GM06990 (cell line): ENCODE measurements around the gene AURKA.

ENCODE experiments used
- DNase-seq: peaks from one replicate; pipeline ENCODE4 v3.0.0-alpha.2; 2011; ENCODE audit not compliant: insufficient read length; ENCODE audit errors: extremely low read depth
- H3K27me3 ChIP-seq: replicated peaks from 2 replicates; pipeline ENCODE4 v1.6.0; 2011; ENCODE audit warnings: low read length; ENCODE audit not compliant: control insufficient read depth, insufficient read depth
- H3K36me3 ChIP-seq: 2 replicates; pipeline ENCODE4 v1.5.1; 2011; ENCODE audit warnings: low read length; ENCODE audit not compliant: control insufficient read depth, insufficient read depth
- H3K4me3 ChIP-seq: replicated peaks from 2 replicates; pipeline ENCODE4 v1.5.1; 2011; ENCODE audit warnings: low read depth, mild to moderate bottlenecking, control low read depth, low read length
- TF ChIP-seq, protein P1 (sequence below): IDR thresholded peaks from 2 replicates; pipeline ENCODE4 v1.5.1; 2011; ENCODE audit warnings: low read length, control low read depth, mild to moderate bottlenecking, inconsistent platforms; ENCODE audit not compliant: insufficient read depth, poor library complexity, severe bottlenecking

AURKA gene

DNA sequence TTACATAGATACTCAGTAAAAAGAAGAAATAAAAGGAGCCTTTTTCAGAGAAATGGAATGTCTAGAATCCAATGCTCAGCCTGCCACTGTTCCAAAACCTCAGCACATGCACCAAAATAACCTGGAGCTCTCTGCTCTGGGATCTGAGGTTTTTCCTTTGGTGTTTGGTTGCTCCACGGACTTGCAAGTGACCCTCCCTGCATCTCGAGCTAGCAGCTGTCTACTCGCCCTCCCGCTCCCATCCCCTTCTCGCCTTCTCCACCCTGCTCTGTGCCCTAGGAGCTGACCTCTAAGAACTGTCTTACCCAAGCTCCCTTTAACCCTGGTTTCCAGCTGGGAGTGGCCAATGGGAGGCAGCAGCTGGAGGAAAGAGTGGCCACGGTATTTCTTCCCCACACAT lies 68.4 kb downstream of the AURKA start:
- TF ChIP-seq, protein P1, sequence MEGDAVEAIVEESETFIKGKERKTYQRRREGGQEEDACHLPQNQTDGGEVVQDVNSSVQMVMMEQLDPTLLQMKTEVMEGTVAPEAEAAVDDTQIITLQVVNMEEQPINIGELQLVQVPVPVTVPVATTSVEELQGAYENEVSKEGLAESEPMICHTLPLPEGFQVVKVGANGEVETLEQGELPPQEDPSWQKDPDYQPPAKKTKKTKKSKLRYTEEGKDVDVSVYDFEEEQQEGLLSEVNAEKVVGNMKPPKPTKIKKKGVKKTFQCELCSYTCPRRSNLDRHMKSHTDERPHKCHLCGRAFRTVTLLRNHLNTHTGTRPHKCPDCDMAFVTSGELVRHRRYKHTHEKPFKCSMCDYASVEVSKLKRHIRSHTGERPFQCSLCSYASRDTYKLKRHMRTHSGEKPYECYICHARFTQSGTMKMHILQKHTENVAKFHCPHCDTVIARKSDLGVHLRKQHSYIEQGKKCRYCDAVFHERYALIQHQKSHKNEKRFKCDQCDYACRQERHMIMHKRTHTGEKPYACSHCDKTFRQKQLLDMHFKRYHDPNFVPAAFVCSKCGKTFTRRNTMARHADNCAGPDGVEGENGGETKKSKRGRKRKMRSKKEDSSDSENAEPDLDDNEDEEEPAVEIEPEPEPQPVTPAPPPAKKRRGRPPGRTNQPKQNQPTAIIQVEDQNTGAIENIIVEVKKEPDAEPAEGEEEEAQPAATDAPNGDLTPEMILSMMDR: no peak
- no peaks in the 10 kb centered on the region for H3K36me3 ChIP-seq
- no peaks in the 10 kb centered on the region for H3K27me3 ChIP-seq
- DNase-seq: no peak
- H3K4me3 ChIP-seq: no peak overlapping the region

DNA sequence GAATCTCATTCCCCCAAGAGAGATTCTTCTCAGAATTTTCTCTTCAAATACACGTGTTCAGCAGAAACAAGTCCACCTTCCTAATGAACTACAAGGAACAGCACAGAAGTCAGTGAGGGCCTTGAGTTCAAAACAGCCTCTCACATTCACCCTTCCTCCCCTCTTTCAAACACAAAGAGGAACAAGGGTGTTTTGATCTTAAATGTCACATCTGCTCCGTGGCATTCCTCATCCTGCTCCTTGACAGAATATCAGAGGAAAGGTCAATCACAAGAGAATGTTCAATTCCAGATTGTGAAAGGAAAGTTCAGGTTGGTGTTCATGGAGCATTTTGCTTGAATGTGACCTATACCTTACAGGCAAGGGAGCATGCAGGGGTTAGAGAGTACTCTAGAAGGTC lies 68.8 kb downstream of the AURKA start:
- Histone ChIP-seq H3K4me3 (no peak overlapping the region), H3K36me3 (no peaks in the 10 kb centered on the region), H3K27me3 (no peaks in the 10 kb centered on the region)
- TF ChIP-seq, protein P1: no peak
- no peak for DNase-seq

DNA sequence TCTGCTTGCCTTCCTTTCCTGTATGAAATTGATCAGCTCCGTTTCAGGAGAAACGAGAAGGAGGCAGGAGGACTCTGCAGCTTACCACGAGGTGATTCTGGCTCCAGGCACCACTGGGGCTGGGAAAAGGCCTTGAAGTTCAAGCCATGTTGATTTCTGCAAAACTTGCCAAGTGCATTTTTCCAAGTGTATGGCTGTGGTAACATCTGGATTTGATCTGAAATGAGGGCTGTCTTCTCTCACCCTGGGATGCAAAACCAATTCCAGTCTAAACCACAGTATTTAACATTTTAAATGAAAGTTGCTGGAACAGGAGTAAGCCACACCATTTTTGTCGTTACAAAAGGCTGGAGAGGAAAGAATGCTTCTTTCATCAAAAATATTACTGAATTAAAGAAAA lies 69.3 kb downstream of the AURKA start:
- H3K27me3 ChIP-seq: no peaks in the 10 kb centered on the region
- no peak for DNase-seq
- H3K36me3 ChIP-seq: no peaks in the 10 kb centered on the region
- no peak overlapping the region for H3K4me3 ChIP-seq
- TF ChIP-seq, protein P1: no peak
